Measurements from ENCODE around the gene ZNRF1.

- TF ChIP-seq CTCF (IDR thresholded peaks at IDR 0.05), result no peak
- TF ChIP-seq POLR2A (IDR thresholded peaks at IDR 0.05), result no peak
- TF ChIP-seq POLR2AphosphoS5 (IDR thresholded peaks at IDR 0.05), result no peak
Measured at GRCh38 chr16:75003931-75004330, 5.1 kb downstream of the ZNRF1 start.

Measured in breast epithelium (tissue), 3 donors.